ENCODE results near the gene OTOA.
A peak's percentile ranks its signal among the peaks of the same experiment; 100 is the strongest.
"Not testable (repeated sequence)": the region's sequence is repeated elsewhere in the genome, so short reads cannot be mapped to it uniquely, and the experiment has no call there.

OTOA gene

DNA sequence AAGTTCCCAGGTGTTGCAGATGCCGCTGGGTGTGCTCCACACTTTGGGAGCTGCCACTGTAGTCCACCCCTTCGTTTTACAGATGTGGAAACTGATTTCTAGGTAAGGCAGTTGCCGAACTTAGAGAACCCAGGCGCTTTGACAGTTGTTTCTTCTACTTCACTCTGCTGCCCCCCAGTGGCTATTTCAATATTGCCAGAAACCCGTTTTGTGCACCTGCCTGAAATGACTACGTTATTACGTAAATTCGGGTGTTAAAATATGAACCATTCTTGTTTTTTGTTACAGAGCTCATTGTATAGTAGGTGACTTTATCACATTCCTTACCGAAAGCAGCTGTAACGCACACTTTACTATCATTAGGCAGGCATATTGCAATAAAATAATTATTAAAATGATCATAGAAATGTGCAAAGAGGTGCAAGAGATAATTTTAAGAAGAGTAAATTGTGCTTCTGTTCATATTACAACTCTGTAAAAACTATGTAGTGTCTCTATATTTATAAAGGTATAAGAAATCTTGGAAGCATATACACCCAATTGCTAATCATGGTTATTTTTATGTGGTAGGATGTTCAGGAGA is 44.9 kb downstream of the OTOA start:
- peak; percentile 71 to 74 for TF ChIP-seq CTCF (IDR thresholded peaks at IDR 0.05)
- Histone ChIP-seq H3K4me1 (peaks cover 0 to 9% (median 1%) of the 10 kb centered on the region in 4 donors), H3K9me3 (no peaks in the 10 kb centered on the region), H3K27me3 (no peaks in the 10 kb centered on the region), H3K36me3 (no peaks in the 10 kb centered on the region), H3K27ac (no peak overlapping the region), H3K4me3 (no peak overlapping the region)
- peak; percentile 71 to 86 for DNase-seq
- intact Hi-C loops (cut with DNase I; ENCODE audit: low total_unique reads): loop anchor here (5.0 kb wide), 1 partner anchor 51 kb away; no protein-coding TSS in a partner anchor

- TF ChIP-seq CTCF (IDR thresholded peaks at IDR 0.05): no peak
- intact Hi-C loops (cut with DNase I; ENCODE audit: low total_unique reads): no loop called here
Observed at GRCh38 chr16:21710938-21711337, 47.2 kb downstream of the OTOA start.

GRCh38 chr16:21713549-21714368 is 50.0 kb downstream of the OTOA start:
- intact Hi-C loops (cut with DNase I; ENCODE audit: low total_unique reads): no loop called here
- Histone ChIP-seq H3K9me3 (no peaks in the 10 kb centered on the region), H3K36me3 (no peaks in the 10 kb centered on the region), H3K4me1 (peaks cover 0 to 3% (median under 1%) of the 10 kb centered on the region in 4 donors), H3K27ac (no peak overlapping the region), H3K4me3 (no peak overlapping the region), H3K27me3 (no peaks in the 10 kb centered on the region)
- TF ChIP-seq CTCF (IDR thresholded peaks at IDR 0.05): no peak
- no peak for DNase-seq

More at GRCh38 chr16:21710938-21711337, 47.2 kb downstream of the OTOA start:
- no peak for DNase-seq
- Histone ChIP-seq H3K4me1 (peaks cover 0 to 9% (median 1%) of the 10 kb centered on the region in 4 donors), H3K9me3 (no peaks in the 10 kb centered on the region), H3K36me3 (no peaks in the 10 kb centered on the region), H3K4me3 (no peak overlapping the region), H3K27me3 (no peaks in the 10 kb centered on the region), H3K27ac (no peak overlapping the region)

GRCh38 chr16:21714369-21714618 is 50.5 kb downstream of the OTOA start:
- H3K9me3 ChIP-seq; DNase-seq; H3K27ac ChIP-seq; H3K27me3 ChIP-seq; intact Hi-C loops (cut with DNase I; ENCODE audit: low total_unique reads); H3K4me3 ChIP-seq; H3K4me1 ChIP-seq; H3K36me3 ChIP-seq: not testable (repeated sequence)

DNA sequence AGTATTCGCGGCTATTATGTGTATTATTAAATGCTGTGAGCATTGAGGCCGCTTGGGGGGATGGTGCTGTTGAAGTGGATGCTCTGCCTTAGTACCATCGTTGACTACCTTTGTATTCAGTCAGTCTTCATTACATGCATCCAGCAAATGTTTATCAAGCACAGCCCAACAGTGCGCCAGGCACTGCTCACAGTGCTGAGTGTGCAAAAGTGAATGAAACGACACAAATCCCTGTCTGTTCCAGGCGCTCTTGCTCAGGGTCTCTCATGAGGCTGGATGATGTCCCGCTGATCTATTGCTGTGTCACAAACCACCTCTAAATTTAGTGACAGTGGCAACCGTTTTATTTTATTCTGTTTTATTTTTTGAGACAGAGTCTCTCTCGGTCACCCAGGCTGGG is 53.8 kb downstream of the OTOA start:
- Histone ChIP-seq H3K27me3 (no peaks in the 10 kb centered on the region), H3K4me1 (no peaks in the 10 kb centered on the region), H3K4me3 (no peak overlapping the region), H3K36me3 (no peaks in the 10 kb centered on the region), H3K27ac (no peak overlapping the region), H3K9me3 (no peaks in the 10 kb centered on the region)
- intact Hi-C loops (cut with DNase I; ENCODE audit: low total_unique reads): no loop called here
- no peak for TF ChIP-seq CTCF (IDR thresholded peaks at IDR 0.05)
- DNase-seq: no peak

GRCh38 chr16:21719283-21719682 is 55.5 kb downstream of the OTOA start:
- no peak for TF ChIP-seq CTCF (IDR thresholded peaks at IDR 0.05)
- no peak for DNase-seq
- no peaks in the 10 kb centered on the region for H3K4me1 ChIP-seq
- no peak overlapping the region for H3K27ac ChIP-seq
- intact Hi-C loops (cut with DNase I; ENCODE audit: low total_unique reads): no loop called here
- H3K9me3 ChIP-seq: no peaks in the 10 kb centered on the region
- no peak overlapping the region for H3K4me3 ChIP-seq
- H3K27me3 ChIP-seq: no peaks in the 10 kb centered on the region
- H3K36me3 ChIP-seq: no peaks in the 10 kb centered on the region

Data from tibial artery (tissue), 4 donors.